Endometrial microvascular endothelial cells (primary cell): ENCODE results near the gene ADAP1. TPM values are rescaled to one million over a fixed set of nuclear protein-coding genes. Genes with fewer than 3 reads are reported as not detected.

Experiments used
- in situ Hi-C: cut with HindIII; loops from 2 replicates; pipeline ENCODE4 v1.10.0; 2017; ENCODE audit warnings: low sequenced_read_pairs, low pct_unique_long_range_greater_than_20kb; ENCODE audit errors: inconsistent ontology term
- total RNA-seq: library from RNA; depleted of rRNA; stranded (reverse); fragments of >200 nt; gene quantifications from one replicate; pipeline ENCODE4 v1.2.3, GENCODE V29; 2015; ENCODE audit errors: inconsistent ontology term

Gene ADAP1
- total RNA-seq, 1 donor from 2014 or later = 6.4 TPM

DNA sequence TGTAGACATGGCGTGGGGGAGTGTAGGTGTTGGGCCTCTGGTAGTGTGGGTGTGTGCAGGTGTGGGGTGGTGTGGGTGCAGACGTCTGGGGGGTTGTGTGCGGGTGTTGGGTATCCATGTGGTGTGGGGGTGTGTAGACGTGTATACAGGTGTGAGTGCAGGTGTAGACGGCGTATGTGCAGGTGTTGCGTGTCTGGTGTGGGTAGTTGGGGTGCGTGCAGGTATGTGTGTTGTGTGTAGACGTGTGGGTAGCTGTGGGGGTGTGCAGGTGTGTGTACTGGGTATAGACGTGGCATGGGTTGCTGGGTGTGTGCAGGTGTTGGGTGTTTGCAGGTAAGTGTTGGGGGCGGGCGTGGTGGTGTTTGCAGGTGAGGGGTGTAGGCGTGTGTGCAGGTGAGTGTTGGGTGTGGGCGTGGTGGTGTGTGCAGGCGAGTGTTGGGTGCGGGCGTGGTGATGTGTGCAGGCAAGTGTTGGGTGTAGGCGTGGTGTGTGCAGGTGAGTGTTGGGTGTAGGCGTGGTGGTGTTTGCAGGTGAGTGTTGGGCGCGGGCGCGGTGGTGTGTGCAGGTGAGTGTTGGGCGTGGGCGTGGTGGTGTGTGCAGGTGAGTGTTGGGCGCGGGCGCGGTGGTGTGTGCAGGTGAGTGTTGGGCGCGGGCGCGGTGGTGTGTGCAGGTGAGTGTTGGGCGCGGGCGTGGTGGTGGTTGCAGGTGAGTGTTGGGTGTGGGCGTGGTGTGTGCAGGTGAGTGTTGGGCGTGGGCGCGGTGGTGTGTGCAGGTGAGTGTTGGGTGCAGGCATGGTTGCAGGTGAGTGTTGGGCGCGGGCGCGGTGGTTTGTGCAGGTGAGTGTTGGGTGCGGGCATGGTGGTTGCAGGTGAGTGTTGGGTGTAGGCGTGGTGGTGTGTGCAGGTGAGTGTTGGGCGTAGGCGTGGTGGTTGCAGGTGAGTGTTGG lies 61.6 kb downstream of the ADAP1 start:
- in situ Hi-C loops = no loop called here

DNA sequence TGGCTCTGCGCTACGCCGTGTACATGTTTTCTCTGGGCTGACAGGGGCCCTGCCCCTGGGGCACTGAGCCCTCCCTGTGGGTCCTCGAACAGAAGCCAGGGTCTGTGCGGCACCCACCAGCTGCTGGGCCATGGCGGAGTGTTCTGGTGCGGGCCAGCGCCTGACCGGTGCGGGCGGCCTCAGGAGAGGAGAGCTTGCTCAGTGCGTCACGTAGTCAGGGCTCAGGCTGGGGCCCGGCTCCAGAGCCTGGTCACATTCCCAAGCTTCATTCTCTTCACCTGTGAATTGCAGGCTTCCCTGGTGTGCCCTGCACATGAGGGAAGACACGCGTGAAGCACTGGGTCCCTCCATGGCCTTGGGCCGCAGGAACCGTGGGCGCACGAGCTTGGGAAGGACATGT lies 62.7 kb downstream of the ADAP1 start:
- in situ Hi-C loops = no loop called here

DNA sequence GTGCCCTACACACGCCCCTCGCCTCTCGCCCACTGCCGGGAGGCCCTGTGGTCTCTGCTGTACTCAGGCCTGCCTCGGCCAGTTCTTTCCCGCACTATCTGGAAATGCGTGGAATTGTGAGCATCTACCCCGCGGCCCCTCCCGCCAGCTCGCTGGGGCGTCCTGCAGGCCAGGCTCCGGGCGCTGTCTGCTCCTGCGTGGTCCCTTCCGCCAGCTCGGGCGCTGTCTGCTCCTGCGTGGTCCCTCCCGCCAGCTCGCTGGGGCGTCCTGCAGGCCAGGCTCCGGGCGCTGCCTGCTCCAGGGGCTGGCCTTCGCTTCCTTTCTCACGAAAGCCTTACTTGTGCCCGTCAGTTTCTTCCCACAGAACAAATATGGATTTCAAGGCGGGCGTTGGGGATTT lies 63.2 kb downstream of the ADAP1 start:
- in situ Hi-C loops = no loop called here

DNA sequence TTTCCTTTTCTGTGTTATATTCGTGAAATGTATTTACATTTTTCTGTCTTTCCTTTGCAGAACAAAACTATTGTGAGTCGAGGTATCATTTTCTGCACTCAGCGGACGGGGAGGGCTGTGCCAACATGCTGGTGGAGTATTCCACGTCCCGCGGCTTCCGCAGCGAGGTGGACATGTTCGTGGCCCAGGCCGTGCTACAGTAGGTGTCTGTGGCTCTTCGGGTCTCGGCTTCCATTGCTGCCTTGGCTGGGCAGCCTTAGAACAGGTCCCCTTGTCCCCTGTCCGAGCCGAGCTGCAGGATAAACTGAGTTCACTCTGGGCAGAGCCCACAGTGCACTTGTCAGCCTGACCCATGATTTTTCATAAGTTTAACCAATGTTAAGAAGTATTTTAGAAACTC lies 63.6 kb downstream of the ADAP1 start:
- in situ Hi-C loops = no loop called here

DNA sequence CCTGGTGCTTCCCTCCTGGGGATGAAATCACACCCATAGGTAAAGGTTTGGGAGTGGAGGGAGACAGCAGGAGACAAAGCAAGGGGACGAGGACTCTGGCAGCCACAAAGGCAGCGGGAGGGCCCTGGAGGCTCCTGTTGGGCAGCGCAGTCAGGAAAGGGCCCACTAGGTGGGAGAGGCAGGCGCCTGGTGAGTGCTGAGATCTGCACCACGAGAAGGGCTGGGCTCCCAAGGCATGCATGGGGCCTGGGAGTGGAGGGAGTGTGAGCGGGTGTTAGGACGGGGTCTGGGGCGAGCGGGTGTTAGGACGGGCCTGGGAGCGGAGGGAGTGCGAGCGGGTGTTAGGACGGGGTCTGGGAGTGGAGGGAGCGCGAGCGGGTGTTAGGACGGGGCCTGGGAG lies 65.1 kb downstream of the ADAP1 start:
- in situ Hi-C loops = no loop called here

DNA sequence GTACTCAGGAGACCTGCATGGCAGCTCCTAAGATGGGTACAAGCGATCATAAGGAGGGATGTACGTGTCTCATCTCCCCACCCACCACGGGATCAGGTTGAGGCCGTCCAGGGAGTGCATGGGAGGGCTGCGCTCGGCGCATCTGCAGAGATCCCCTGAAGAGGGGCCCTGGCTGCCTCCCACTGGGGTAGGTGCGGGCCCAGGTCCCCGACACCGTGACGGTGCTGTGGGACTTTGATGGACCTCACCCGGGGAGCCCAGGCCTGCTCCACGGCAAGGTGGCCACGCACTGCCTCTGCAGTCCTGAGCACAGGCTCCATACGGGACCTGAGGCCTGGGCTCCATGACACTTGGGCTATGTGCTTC lies 65.5 kb downstream of the ADAP1 start:
- in situ Hi-C loops = no loop called here

DNA sequence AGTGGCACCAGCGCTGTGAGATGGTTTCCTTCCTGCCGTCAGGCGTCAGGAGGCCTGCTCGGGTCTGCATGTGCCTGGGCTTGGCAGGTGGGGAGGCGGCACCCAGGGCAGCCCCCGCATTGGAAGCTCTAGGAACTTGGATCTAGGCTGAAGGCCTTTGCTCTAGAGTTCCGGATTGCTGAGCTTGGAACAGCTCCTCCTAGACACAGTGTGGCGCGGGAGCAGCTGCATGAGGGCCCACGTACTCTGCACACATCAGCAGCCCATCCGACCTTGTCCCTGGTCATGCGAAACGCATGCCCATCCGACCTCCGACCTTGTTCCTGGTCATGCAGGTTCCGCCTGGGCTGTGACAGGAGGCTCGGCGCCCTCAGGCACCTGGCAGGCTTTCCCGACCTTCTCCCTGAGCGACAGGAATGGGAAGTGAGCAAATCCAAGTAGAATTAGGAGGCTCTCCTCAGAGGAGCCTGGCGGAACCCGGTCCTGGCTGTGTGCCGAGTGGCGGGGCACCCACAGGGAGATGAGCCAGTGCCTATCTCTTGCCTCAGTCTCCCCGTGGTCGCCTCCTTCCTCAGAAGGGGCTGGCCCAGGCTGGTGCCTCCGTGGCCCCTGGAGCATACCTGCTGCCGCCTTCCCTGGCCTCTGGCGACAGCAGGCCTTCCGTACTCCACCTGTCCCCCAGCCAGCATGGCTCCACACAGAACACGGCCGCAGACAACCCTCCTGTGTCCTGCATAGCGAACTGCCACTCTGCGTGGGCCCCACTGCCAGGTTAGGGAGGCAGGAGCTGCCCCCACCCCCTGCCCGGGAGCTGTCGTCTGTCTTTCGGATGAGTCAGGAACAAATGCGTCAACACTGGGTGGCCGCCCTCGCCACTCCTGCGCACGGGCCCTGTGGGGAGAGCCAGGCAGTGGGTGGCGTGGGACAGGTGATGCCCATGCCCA lies 66.1 kb downstream of the ADAP1 start:
- in situ Hi-C loops = no loop called here

DNA sequence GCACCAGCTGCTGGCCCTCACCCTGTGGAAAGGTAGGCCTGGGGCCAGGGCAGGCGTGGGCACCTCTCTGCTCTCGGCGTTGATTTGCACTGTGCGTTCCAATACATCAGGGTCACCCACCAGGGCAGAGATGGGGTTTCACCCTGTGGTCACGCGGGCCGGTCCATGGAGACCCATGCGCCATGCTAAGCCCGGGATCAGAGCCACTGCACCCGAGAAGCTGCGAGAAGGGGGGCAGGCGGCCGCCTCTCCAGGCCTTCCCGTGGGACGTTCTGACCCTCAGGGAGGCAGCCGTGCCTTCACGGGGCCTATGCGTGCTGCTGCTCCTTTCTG lies 67.0 kb downstream of the ADAP1 start:
- in situ Hi-C loops = no loop called here

DNA sequence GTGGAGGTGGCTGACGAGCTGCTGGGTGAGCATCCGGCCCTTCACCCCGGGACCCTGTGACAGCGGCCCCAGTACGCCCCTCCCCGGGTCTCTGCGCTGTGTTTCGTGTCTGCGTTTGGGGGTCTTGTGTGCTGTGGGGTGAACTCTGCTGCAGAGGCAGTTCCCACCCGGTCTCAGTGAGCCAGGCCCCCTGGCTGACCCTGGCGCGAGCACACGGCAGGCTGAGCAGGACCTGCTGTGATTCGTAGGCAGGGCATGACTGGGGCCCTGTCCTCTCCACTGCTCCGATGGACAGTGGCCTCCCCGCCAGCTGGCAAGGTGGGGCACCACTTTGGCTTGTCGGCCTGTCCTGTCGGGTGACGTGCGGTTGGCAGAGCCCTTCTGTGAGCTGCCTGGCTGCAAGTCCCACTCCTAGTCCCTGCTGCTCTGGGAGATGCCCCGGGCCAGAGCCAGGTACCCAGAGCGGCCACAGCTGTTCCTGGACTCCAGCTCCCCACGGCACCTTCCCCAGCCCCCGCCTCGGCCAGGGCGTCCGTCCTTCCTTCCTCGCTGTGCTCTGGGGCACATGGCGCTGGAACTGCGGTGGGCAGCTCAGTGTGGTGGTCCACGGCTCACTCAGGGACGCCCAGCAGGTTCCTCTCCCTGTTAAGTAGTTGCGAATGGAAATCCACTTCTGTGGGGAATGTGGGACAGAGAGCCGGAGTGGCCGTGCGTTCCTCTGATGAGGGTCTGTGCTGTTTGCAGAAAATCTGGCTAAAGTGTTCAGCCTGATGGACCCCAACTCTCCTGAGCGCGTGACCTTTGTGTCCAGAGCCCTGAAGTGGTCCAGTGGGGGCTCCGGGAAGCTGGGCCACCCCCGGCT lies 67.6 kb downstream of the ADAP1 start:
- in situ Hi-C loops = no loop called here

DNA sequence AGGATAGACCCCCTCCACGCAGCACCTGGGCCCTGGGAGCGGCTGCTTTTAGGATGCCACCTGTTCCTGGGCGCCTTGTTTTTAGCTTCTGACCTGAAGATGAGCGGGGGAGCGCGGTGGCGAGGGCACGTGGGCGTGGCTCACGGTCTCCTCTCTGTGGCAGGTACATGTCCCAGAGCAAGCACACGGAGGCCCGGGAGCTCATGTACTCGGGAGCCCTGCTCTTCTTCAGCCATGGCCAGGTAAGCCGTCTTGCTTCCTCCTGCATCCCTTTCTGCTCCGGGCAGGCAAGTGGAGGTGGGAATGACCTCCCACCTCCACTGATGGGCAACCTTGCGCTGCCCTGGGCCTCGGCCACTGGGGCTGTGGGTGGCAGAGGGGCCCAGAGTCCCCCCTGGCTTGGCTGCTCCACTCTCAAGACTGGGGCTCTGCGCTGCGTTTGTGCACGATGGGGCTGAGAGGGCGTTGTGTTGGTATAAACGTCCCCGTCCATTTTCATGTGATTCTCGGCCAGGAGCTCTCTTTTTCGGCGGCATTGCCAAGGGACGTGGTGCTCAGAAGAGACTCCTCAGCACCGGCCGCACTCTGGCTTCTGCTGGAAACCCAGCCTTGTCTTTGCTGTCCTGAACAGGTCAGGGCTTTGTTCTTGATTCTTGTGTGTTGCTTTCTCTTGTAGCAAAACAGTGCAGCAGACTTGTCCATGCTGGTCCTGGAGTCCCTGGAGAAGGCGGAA lies 68.4 kb downstream of the ADAP1 start:
- in situ Hi-C loops = no loop called here

DNA sequence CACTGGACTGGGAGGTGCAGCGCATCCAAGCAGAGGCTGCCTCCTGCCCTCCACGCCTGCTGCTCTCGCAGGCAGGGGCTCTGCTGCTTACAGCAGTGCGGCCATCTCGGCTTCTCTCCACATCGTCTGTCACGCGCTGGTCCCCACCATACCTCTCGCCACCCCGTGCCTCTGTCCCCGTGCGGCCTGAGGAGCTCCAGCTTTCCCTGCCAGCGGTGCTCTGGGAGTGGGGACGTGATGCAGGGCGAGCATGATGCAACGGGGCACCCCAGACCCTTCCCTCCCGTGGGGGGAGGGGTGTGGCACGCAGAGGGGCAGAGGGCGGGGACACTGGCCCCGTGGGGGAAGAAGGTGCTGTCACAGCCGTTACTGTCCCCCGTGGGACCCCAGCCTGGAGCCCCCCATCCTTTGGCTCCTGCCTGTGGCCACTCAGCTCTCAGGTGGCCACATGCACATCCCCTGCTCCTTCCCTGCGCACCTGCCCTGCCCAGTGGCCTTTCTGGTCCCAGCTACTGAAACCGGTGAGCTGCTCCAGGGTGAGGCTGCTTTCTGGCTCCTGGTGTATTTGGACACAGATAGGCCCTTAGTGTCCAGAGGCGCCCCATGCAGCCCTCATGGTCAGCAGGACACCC lies 69.1 kb downstream of the ADAP1 start:
- in situ Hi-C loops = no loop called here

DNA sequence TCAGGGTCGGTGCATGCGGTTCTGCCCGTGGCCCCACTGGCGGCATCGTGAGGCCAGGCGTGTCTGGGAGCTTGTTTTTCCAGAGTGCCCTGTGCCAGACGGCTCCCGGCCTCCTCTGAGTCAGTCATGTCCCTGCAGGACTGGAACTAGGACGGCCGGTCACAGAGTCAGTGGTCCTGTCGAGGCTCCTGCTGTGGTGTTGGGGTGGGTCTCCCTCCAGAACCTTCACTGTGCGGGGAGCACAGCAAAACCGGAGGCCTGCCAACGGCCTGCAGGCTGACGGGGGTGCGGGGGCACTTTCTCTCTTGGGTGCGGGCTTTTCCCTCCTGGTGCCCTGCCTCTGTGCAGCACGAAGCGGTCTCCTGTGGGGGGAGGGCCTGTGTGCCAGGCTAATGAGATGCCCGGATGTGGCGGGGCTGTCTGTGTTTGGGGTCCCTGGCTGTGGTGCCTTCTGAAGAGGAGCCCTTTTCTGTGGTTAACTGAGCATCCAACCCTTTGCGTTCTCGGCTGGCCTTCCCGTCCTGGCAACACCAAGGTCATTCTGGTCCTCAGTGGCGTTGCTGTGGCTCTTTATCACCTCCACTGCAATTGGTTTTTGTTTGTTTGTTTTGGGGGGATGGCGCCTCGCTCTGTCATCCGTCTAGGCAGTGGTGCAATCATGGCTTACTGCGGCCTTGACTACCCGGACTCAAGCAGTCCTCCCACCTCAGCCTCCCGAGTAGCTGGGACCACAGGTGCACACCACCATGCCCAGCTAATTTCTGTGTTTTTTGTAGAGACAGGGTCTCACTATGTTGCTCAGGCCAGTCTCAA lies 70.1 kb downstream of the ADAP1 start:
- in situ Hi-C loops = no loop called here

DNA sequence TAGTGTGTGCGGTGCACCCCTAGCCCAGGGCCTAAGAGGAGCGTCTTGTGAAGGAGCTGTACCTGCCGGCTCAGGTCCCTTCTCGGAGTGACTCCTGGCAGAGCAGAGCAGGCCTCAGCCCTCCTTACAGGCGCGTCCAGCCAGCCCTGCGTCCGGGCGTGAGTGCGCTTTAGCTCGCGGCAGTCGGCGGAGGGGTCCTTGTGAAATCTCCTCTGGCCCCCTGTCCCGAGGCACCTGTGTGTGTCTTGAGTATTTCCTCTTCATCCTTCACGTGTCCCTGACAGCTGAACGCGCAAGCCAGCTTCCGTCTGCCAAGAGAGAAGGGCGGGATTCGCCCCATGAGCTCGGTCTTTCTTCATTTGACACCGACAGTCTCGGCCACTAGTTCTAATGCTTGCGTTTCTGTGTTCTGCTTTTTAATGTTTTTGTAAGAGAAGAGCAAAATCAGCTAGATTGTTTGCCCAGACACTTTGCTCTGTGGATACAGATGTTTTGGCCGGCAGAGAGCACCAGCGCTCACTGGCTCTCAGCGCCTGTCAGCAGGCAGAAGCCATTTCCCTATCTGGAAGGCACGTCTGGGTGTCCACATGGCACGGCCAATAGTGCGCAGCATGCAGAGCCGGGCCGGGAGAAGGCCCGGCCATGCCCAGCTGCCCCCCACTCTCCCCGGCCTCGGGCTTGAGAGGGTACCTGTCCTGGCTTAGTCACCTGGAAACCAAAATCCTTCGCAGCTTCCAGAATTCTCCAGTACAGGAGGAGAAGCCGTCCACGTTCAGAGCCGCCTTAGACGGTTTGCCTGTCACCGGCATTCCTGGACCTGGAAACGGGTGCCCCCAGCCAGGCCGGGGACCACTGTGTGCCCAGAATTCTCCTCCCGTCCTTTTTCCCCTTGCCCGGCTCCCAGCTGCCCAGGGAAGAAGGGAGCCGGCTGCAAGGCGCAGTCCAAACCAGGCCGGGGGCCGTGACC lies 71.1 kb downstream of the ADAP1 start:
- in situ Hi-C loops = no loop called here

DNA sequence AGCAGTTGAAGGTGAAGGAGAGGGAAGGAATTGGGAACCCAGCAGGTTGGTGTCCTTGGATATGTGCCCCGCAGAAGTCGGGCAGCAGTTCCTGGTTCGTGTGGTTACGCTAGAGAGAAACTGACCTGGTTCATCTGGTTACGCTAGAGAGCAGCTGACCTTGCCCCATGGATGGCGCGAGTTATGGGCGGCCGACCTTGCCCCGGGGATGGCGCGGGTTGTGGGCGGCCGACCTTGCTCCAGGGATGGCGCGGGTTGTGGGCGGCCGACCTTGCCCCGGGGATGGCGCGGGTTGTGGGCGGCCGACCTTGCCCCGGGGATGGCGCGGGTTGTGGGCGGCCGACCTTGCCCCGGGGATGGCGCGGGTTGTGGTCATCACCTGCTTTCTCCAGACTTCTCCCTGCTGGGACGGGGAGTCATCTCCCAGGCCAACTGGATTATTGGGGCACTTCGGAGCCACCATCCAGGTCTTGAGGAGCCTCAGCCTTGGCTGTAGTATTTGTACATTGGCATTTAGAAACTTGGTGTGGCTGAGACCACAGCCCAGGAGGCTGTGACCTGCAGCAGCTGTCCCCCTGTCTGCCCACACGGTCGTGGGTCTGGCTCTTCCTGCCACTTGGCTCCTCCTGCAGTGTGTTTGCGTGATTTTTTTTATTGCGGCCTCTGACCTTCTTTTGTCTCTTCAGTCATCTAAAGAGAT lies 72.0 kb downstream of the ADAP1 start:
- in situ Hi-C loops = no loop called here

DNA sequence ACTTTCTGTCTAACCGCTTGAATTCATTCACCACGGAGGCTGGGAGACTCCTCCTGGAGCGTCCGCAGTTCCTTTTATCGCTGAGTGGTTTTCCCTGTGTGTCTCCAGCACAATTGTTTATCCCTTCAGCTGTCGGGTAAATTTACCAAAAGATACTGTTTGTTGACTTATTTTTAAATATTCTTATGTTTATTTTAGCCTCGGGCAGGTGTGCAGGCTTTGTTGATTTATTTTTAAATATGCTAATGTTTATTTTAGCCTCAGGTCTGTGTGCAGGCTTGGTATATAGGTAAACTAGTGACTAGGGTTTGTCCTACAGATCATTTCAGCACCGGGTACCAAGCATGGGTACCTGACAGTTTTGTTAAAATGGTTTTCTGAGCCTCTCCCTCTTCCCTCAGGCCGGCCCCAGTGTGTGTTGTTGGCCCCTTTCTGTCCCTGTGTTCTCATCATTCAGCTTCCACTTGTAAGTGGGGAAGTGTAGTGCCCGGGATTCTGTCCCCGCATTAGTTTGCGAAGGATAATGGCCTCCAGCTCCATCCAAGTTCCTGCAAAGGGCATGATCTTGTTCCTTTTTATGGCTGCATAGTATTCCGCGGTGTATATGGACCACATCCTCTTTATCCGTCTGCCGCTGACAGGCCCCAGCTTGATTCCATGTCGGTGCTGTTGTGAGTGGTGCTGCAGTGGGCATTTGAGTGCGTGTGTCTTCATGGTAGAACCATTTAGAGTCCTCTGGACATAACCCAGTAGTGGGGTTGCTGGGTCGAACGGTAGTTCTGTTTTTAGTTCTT lies 72.8 kb downstream of the ADAP1 start:
- in situ Hi-C loops = no loop called here
